Measurements from ENCODE around the gene ACTR1B. TPM values are rescaled to one million over a fixed set of nuclear protein-coding genes. Genes with fewer than 3 reads are reported as not detected.

ACTR1B gene
- total RNA-seq, 6 experiments from 2014 or later, result 63.9 to 76.2 (median 69.2) TPM

GRCh38 chr2:97707362-97708047 is 43.7 kb upstream of the ACTR1B start:
- Mint-ChIP-seq H3K36me3 (ENCODE audit: low read depth) (no peaks in the 10 kb centered on the region), H3K27ac (no peak overlapping the region), H3K27me3 (ENCODE audit: insufficient read depth) (peaks cover 26% of the 10 kb centered on the region), H3K4me1 (ENCODE audit: low read depth) (peaks cover 16% of the 10 kb centered on the region), H3K4me3 (no peak overlapping the region), H3K9me3 (no peaks in the 10 kb centered on the region)
- no peak for DNase-seq
- TF ChIP-seq CTCF (IDR thresholded peaks at IDR 0.05), result no peak

- Mint-ChIP-seq H3K9me3 (no peaks in the 10 kb centered on the region), H3K27ac (no peak overlapping the region), H3K36me3 (ENCODE audit: low read depth) (no peaks in the 10 kb centered on the region), H3K4me1 (ENCODE audit: low read depth) (peaks cover 16% of the 10 kb centered on the region), H3K4me3 (no peak overlapping the region), H3K27me3 (ENCODE audit: insufficient read depth) (peaks cover 26% of the 10 kb centered on the region)
- no peak for TF ChIP-seq CTCF (IDR thresholded peaks at IDR 0.05)
- no peak for DNase-seq
These were observed 43.0 kb upstream of the ACTR1B start for GRCh38 chr2:97706708-97707345.

- Mint-ChIP-seq H3K27ac (no peak overlapping the region), H3K4me1 (ENCODE audit: low read depth) (peaks cover 11% of the 10 kb centered on the region), H3K27me3 (ENCODE audit: insufficient read depth) (peaks cover 23% of the 10 kb centered on the region), H3K9me3 (no peaks in the 10 kb centered on the region), H3K36me3 (ENCODE audit: low read depth) (no peaks in the 10 kb centered on the region), H3K4me3 (no peak overlapping the region)
- TF ChIP-seq CTCF (IDR thresholded peaks at IDR 0.05), result no peak
- no peak for DNase-seq
These were observed 42.3 kb upstream of the ACTR1B start for GRCh38 chr2:97706112-97706511.

- Mint-ChIP-seq H3K4me3 (no peak overlapping the region), H3K27ac (no peak overlapping the region), H3K36me3 (ENCODE audit: low read depth) (no peaks in the 10 kb centered on the region), H3K9me3 (no peaks in the 10 kb centered on the region), H3K4me1 (ENCODE audit: low read depth) (peaks cover 2% of the 10 kb centered on the region; the same call in 1 of the 2 replicates), H3K27me3 (ENCODE audit: insufficient read depth) (peaks cover 27% of the 10 kb centered on the region)
- no peak for TF ChIP-seq CTCF (IDR thresholded peaks at IDR 0.05)
- no peak for DNase-seq
These were observed 41.1 kb upstream of the ACTR1B start for GRCh38 chr2:97704989-97705388.

- Mint-ChIP-seq H3K4me1 (ENCODE audit: low read depth) (no peaks in the 10 kb centered on the region), H3K27ac (no peak overlapping the region), H3K36me3 (ENCODE audit: low read depth) (no peaks in the 10 kb centered on the region), H3K27me3 (ENCODE audit: insufficient read depth) (peaks cover 26% of the 10 kb centered on the region), H3K4me3 (no peak overlapping the region), H3K9me3 (no peaks in the 10 kb centered on the region)
- DNase-seq, result no peak
- TF ChIP-seq CTCF (IDR thresholded peaks at IDR 0.05), result no peak
These were observed 39.9 kb upstream of the ACTR1B start for GRCh38 chr2:97703741-97704140.

Data from HFFc6 (cell line).